ENCODE results near the gene NFILZ.
A peak's percentile ranks its signal among the peaks of the same experiment; 100 is the strongest.

Gene NFILZ

GRCh38 chr19:8641221-8641907, 10.9 kb downstream of the NFILZ start:
- TF ChIP-seq CTCF (IDR thresholded peaks at IDR 0.05; ENCODE audit: low read depth, low read length, poor library complexity, severe bottlenecking) (no peak), EZH2phosphoT487 (IDR thresholded peaks at IDR 0.05; ENCODE audit: borderline replicate concordance, low read length) (no peak)
- H3K4me1 ChIP-seq (ENCODE audit: control insufficient read depth, low read length) = no peaks in the 10 kb centered on the region
- no peaks in the 10 kb centered on the region for H3K9me2 ChIP-seq (replicated peaks; ENCODE audit: control insufficient read depth, low read length)
- no peaks in the 10 kb centered on the region for H3K36me3 ChIP-seq (ENCODE audit: control insufficient read depth, low read length)
- H3K27me3 ChIP-seq (ENCODE audit: control insufficient read depth, low read length) = no peaks in the 10 kb centered on the region
- no peaks in the 10 kb centered on the region for H3K79me2 ChIP-seq (ENCODE audit: control insufficient read depth, low read length)
- no peaks in the 10 kb centered on the region for H4K20me1 ChIP-seq (ENCODE audit: control insufficient read depth, insufficient read depth, low read depth, low read length)
- no peak overlapping the region for H3K27ac ChIP-seq (ENCODE audit: low read depth, low read length)
- H3K9me3 ChIP-seq (ENCODE audit: control insufficient read depth, insufficient read depth, low read length) = no peaks in the 10 kb centered on the region
- H3K4me2 ChIP-seq (ENCODE audit: low read length) = no peak overlapping the region
- no peak overlapping the region for H3K4me3 ChIP-seq (ENCODE audit: low read length)
- no peaks in the 10 kb centered on the region for H3F3A ChIP-seq (ENCODE audit: control insufficient read depth, insufficient read depth)

GRCh38 chr19:8641908-8642547, 11.6 kb downstream of the NFILZ start:
- H3K27me3 ChIP-seq (ENCODE audit: control insufficient read depth, low read length) = no peaks in the 10 kb centered on the region
- H3K4me1 ChIP-seq (ENCODE audit: control insufficient read depth, low read length) = no peaks in the 10 kb centered on the region
- no peak overlapping the region for H3K27ac ChIP-seq (ENCODE audit: low read depth, low read length)
- H4K20me1 ChIP-seq (ENCODE audit: control insufficient read depth, insufficient read depth, low read depth, low read length) = no peaks in the 10 kb centered on the region
- no peak overlapping the region for H3K4me2 ChIP-seq (ENCODE audit: low read length)
- no peak for TF ChIP-seq EZH2phosphoT487 (IDR thresholded peaks at IDR 0.05; ENCODE audit: borderline replicate concordance, low read length)
- peak; percentile 73 for TF ChIP-seq CTCF (IDR thresholded peaks at IDR 0.05; ENCODE audit: low read depth, low read length, poor library complexity, severe bottlenecking)
- H3K36me3 ChIP-seq (ENCODE audit: control insufficient read depth, low read length) = no peaks in the 10 kb centered on the region
- no peaks in the 10 kb centered on the region for H3F3A ChIP-seq (ENCODE audit: control insufficient read depth, insufficient read depth)
- H3K79me2 ChIP-seq (ENCODE audit: control insufficient read depth, low read length) = no peaks in the 10 kb centered on the region
- H3K4me3 ChIP-seq (ENCODE audit: low read length) = no peak overlapping the region
- H3K9me3 ChIP-seq (ENCODE audit: control insufficient read depth, insufficient read depth, low read length) = no peaks in the 10 kb centered on the region
- H3K9me2 ChIP-seq (replicated peaks; ENCODE audit: control insufficient read depth, low read length) = no peaks in the 10 kb centered on the region

GRCh38 chr19:8642561-8642960, 12.1 kb downstream of the NFILZ start:
- no peak for TF ChIP-seq CTCF (IDR thresholded peaks at IDR 0.05; ENCODE audit: low read depth, low read length, poor library complexity, severe bottlenecking)
- TF ChIP-seq EZH2phosphoT487 (IDR thresholded peaks at IDR 0.05; ENCODE audit: borderline replicate concordance, low read length) = no peak
- H3F3A ChIP-seq (ENCODE audit: control insufficient read depth, insufficient read depth) = no peaks in the 10 kb centered on the region

More at GRCh38 chr19:8642561-8642960, 12.1 kb downstream of the NFILZ start:
- H3K4me3 ChIP-seq (ENCODE audit: low read length) = no peak overlapping the region
- no peak overlapping the region for H3K27ac ChIP-seq (ENCODE audit: low read depth, low read length)
- no peaks in the 10 kb centered on the region for H3K4me1 ChIP-seq (ENCODE audit: control insufficient read depth, low read length)
- H3K79me2 ChIP-seq (ENCODE audit: control insufficient read depth, low read length) = no peaks in the 10 kb centered on the region
- no peak overlapping the region for H3K4me2 ChIP-seq (ENCODE audit: low read length)
- no peaks in the 10 kb centered on the region for H3K27me3 ChIP-seq (ENCODE audit: control insufficient read depth, low read length)
- no peaks in the 10 kb centered on the region for H3K36me3 ChIP-seq (ENCODE audit: control insufficient read depth, low read length)
- no peaks in the 10 kb centered on the region for H3K9me3 ChIP-seq (ENCODE audit: control insufficient read depth, insufficient read depth, low read length)
- H3K9me2 ChIP-seq (replicated peaks; ENCODE audit: control insufficient read depth, low read length) = no peaks in the 10 kb centered on the region
- H4K20me1 ChIP-seq (ENCODE audit: control insufficient read depth, insufficient read depth, low read depth, low read length) = no peaks in the 10 kb centered on the region
